HepG2 (cell line): Measurements from ENCODE around the gene ATG2A. TPM values are rescaled to one million over a fixed set of nuclear protein-coding genes. Genes with fewer than 3 reads are reported as not detected.

Experiments
- ATF7-NPFF ChIP-seq: sonication (generic); formaldehyde crosslinking; IDR thresholded peaks from 2 replicates; pipeline ENCODE4 v1.8.1; 2023; ENCODE audit warnings: mild to moderate bottlenecking, low read depth, missing genetic modification reagents, moderate library complexity
- ETV5 ChIP-seq: IDR thresholded peaks from 2 replicates; pipeline ENCODE4 v1.6.1; 2018; ENCODE audit warnings: missing biosample characterization, missing genetic modification reagents, inconsistent platforms, borderline replicate concordance
- FOXC1 ChIP-seq: sonication (generic); formaldehyde crosslinking; IDR thresholded peaks from 2 replicates; pipeline ENCODE4 v1.8.0; 2022; ENCODE audit warnings: mild to moderate bottlenecking, missing genetic modification reagents, borderline replicate concordance
- HIVEP1 ChIP-seq: sonication (generic); formaldehyde crosslinking; IDR thresholded peaks from 2 replicates; pipeline ENCODE4 v1.4.0; 2020; ENCODE audit warnings: mild to moderate bottlenecking, missing genetic modification reagents
- HNF1B ChIP-seq: sonication (generic); formaldehyde crosslinking; IDR thresholded peaks from 2 replicates; pipeline ENCODE4 v1.5.1; 2020; ENCODE audit warnings: mild to moderate bottlenecking, moderate library complexity, missing genetic modification reagents
- KLF13 ChIP-seq: sonication (generic); formaldehyde crosslinking; IDR thresholded peaks from 2 replicates; pipeline ENCODE4 v1.4.0; 2020; ENCODE audit warnings: mild to moderate bottlenecking, missing genetic modification reagents
- NFATC3 ChIP-seq: sonication (generic); formaldehyde crosslinking; IDR thresholded peaks from 2 replicates; pipeline ENCODE4 v1.5.1; 2020; ENCODE audit warnings: mild to moderate bottlenecking, missing genetic modification reagents
- NFE2L1 ChIP-seq: sonication (generic); formaldehyde crosslinking; IDR thresholded peaks from 2 replicates; pipeline ENCODE4 v1.4.0; 2020; ENCODE audit warnings: missing genetic modification reagents, mild to moderate bottlenecking, borderline replicate concordance
- TAF1 ChIP-seq: sonication (generic); formaldehyde crosslinking; IDR thresholded peaks from 2 replicates; pipeline ENCODE4 v1.4.0; 2020; ENCODE audit warnings: missing genetic modification reagents
- ZFP62 ChIP-seq: sonication (generic); formaldehyde crosslinking; IDR thresholded peaks from 2 replicates; pipeline ENCODE4 v1.4.0; 2020; ENCODE audit warnings: missing genetic modification reagents
- ZKSCAN8 ChIP-seq: IDR thresholded peaks from 2 replicates; pipeline ENCODE4 v1.6.1; 2016; ENCODE audit warnings: borderline replicate concordance, missing genetic modification reagents, missing compliant biosample characterization
- ZNF101 ChIP-seq: sonication (generic); formaldehyde crosslinking; IDR thresholded peaks from 2 replicates; pipeline ENCODE4 v1.4.0; 2020; ENCODE audit warnings: mild to moderate bottlenecking, low read depth, missing genetic modification reagents, borderline replicate concordance
- ZNF572 ChIP-seq: sonication (generic); formaldehyde crosslinking; IDR thresholded peaks from 2 replicates; pipeline ENCODE4 v1.5.1; 2020; ENCODE audit warnings: mild to moderate bottlenecking, missing genetic modification reagents
- ZNF749 ChIP-seq: sonication (generic); formaldehyde crosslinking; IDR thresholded peaks from 2 replicates; pipeline ENCODE4 v1.8.0; 2022; ENCODE audit warnings: mild to moderate bottlenecking, missing genetic modification reagents, moderate library complexity, borderline replicate concordance
- ZNF773 ChIP-seq: sonication (generic); formaldehyde crosslinking; IDR thresholded peaks from 2 replicates; pipeline ENCODE4 v1.4.0; 2020; ENCODE audit warnings: missing genetic modification reagents, borderline replicate concordance
- ZNF777 ChIP-seq: sonication (generic); formaldehyde crosslinking; IDR thresholded peaks from 2 replicates; pipeline ENCODE4 v1.4.0; 2020; ENCODE audit warnings: missing genetic modification reagents
- polyA plus RNA-seq, 8 experiments: library from polyadenylated mRNA; depleted of rRNA in 3 of 8; stranded (reverse) in 7 of 8; unstranded in 1 of 8; fragments of >200 nt; fragmentation: Illumina TruSeq in 4 of 8; extraction: Trizol in 4 of 8; gene quantifications; 2 replicates each; pipeline versions ENCODE4 v1.2.1 to v1.2.3, GENCODE V29; 2011 to 2016; ENCODE audit warnings: low read depth in 4 of 8, missing spikeins in 1 of 8, mixed read lengths in 1 of 8; ENCODE audit not compliant: insufficient read depth in 1 of 8
- total RNA-seq, 5 experiments: library from RNA; depleted of rRNA; stranded (reverse); fragments of >200 nt; fragmentation: Illumina TruSeq; extraction: Trizol; gene quantifications; 2 replicates each; pipeline ENCODE4 v1.2.3, GENCODE V29; 2016; ENCODE audit warnings: low read depth in 1 of 5
- TF ChIP-seq, protein P1 (sequence below): sonication (generic); formaldehyde crosslinking; IDR thresholded peaks from 2 replicates; pipeline ENCODE4 v1.9.0; 2021; ENCODE audit warnings: missing genetic modification reagents, borderline replicate concordance
- TF ChIP-seq, protein P2 (sequence below): IDR thresholded peaks from 2 replicates; pipeline ENCODE4 v1.6.1; 2018; ENCODE audit warnings: missing genetic modification reagents
- TF ChIP-seq, protein P3 (sequence below): sonication (generic); formaldehyde crosslinking; IDR thresholded peaks from 2 replicates; pipeline ENCODE4 v1.4.0; 2020; ENCODE audit warnings: mild to moderate bottlenecking, missing genetic modification reagents
- TF ChIP-seq, protein P4 (sequence below): sonication (generic); formaldehyde crosslinking; IDR thresholded peaks from 2 replicates; pipeline ENCODE4 v1.4.0; 2020; ENCODE audit warnings: mild to moderate bottlenecking, missing genetic modification reagents

ATG2A gene
- total and polyA plus RNA-seq, 2 of the 13 experiments (the other 11 are each of a cell fraction or from before 2014, with no cell fraction given) = 6.7 to 8.0 TPM

DNA sequence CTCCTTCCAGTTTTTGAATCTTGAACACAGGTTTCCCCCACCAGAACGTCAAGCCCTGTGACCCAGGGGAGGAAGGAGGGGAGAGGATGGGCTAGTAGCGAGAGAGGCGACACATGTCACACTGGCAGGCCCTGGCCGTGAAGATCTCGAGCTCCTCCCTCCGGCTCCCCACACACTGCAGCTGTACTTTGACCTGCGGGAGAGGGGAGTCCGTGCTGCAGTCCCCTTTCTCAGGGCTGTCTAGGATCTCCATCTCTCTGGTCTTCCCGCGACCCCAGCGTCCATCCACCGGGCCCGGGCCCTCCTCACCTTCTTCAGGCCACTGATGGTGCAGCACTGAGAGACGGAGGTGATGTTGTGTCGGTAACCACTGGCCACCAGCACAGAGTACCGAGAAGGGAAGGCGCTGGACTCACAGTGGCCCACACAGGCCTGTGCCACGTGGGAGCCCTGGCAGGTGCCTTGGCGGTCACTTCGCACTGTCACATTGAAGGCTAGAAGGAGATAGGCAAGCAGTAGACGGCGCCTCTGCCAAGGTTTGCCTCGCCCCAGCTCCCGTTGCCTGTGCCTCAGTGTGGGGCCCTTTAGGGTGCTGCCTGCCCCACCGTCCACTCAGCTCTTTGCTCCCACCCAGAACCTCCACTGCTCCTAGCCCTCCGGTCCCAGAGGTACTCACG, 17.8 kb upstream of the ATG2A start (continued):
- TF ChIP-seq, protein P1, sequence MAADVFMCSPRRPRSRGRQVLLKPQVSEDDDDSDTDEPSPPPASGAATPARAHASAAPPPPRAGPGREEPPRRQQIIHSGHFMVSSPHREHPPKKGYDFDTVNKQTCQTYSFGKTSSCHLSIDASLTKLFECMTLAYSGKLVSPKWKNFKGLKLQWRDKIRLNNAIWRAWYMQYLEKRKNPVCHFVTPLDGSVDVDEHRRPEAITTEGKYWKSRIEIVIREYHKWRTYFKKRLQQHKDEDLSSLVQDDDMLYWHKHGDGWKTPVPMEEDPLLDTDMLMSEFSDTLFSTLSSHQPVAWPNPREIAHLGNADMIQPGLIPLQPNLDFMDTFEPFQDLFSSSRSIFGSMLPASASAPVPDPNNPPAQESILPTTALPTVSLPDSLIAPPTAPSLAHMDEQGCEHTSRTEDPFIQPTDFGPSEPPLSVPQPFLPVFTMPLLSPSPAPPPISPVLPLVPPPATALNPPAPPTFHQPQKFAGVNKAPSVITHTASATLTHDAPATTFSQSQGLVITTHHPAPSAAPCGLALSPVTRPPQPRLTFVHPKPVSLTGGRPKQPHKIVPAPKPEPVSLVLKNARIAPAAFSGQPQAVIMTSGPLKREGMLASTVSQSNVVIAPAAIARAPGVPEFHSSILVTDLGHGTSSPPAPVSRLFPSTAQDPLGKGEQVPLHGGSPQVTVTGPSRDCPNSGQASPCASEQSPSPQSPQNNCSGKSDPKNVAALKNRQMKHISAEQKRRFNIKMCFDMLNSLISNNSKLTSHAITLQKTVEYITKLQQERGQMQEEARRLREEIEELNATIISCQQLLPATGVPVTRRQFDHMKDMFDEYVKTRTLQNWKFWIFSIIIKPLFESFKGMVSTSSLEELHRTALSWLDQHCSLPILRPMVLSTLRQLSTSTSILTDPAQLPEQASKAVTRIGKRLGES (CRISPR knock-in tag) = no peak
- TF ChIP-seq ZNF773 (CRISPR knock-in tag) (no peak), HNF1B (CRISPR knock-in tag) (peak; percentile 83), FOXC1 (CRISPR knock-in tag) (0 out of 2 replicates have a peak, but pooled peaks have one; percentile 49), ZNF572 (no peak), ATF7-NPFF (CRISPR knock-in tag) (no peak), HIVEP1 (CRISPR knock-in tag) (no peak), ZNF777 (CRISPR knock-in tag) (0 out of 2 replicates have a peak, but pooled peaks have one; percentile 35), ZFP62 (CRISPR knock-in tag) (no peak), ZKSCAN8 (no peak), NFATC3 (CRISPR knock-in tag) (no peak), ZNF749 (0 out of 2 replicates have a peak, but pooled peaks have one; percentile 54), NFE2L1 (CRISPR knock-in tag) (no peak), KLF13 (CRISPR knock-in tag) (0 out of 2 replicates have a peak, but pooled peaks have one; percentile 53), ETV5 (CRISPR knock-in tag) (no peak; the same call in 1 of the 2 replicates), ZNF101 (no peak), TAF1 (CRISPR knock-in tag) (no peak)
- TF ChIP-seq, protein P2, sequence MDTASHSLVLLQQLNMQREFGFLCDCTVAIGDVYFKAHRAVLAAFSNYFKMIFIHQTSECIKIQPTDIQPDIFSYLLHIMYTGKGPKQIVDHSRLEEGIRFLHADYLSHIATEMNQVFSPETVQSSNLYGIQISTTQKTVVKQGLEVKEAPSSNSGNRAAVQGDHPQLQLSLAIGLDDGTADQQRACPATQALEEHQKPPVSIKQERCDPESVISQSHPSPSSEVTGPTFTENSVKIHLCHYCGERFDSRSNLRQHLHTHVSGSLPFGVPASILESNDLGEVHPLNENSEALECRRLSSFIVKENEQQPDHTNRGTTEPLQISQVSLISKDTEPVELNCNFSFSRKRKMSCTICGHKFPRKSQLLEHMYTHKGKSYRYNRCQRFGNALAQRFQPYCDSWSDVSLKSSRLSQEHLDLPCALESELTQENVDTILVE = no peak
- TF ChIP-seq, protein P3, sequence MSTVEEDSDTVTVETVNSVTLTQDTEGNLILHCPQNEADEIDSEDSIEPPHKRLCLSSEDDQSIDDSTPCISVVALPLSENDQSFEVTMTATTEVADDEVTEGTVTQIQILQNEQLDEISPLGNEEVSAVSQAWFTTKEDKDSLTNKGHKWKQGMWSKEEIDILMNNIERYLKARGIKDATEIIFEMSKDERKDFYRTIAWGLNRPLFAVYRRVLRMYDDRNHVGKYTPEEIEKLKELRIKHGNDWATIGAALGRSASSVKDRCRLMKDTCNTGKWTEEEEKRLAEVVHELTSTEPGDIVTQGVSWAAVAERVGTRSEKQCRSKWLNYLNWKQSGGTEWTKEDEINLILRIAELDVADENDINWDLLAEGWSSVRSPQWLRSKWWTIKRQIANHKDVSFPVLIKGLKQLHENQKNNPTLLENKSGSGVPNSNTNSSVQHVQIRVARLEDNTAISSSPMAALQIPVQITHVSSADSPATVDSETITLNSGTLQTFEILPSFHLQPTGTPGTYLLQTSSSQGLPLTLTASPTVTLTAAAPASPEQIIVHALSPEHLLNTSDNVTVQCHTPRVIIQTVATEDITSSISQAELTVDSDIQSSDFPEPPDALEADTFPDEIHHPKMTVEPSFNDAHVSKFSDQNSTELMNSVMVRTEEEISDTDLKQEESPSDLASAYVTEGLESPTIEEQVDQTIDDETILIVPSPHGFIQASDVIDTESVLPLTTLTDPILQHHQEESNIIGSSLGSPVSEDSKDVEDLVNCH = no peak
- TF ChIP-seq, protein P4, sequence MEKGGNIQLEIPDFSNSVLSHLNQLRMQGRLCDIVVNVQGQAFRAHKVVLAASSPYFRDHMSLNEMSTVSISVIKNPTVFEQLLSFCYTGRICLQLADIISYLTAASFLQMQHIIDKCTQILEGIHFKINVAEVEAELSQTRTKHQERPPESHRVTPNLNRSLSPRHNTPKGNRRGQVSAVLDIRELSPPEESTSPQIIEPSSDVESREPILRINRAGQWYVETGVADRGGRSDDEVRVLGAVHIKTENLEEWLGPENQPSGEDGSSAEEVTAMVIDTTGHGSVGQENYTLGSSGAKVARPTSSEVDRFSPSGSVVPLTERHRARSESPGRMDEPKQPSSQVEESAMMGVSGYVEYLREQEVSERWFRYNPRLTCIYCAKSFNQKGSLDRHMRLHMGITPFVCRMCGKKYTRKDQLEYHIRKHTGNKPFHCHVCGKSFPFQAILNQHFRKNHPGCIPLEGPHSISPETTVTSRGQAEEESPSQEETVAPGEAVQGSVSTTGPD = no peak
